HG02970 (cell line): ENCODE data around the gene COBL.

Experiments used
- ATAC-seq: cut with Tn5 transposase; IDR thresholded peaks from one replicate; pipeline ENCODE4 v1.9.1; 2021; ENCODE audit warnings: mild to moderate bottlenecking, moderate library complexity, moderate number of reproducible peaks; ENCODE audit not compliant: unreplicated experiment, low FRiP score

The COBL gene

GRCh38 chr7:51259766-51260165 is 56.8 kb downstream of the COBL start:
- no peak for ATAC-seq

GRCh38 chr7:51256916-51257315 is 59.7 kb downstream of the COBL start:
- no peak for ATAC-seq

DNA sequence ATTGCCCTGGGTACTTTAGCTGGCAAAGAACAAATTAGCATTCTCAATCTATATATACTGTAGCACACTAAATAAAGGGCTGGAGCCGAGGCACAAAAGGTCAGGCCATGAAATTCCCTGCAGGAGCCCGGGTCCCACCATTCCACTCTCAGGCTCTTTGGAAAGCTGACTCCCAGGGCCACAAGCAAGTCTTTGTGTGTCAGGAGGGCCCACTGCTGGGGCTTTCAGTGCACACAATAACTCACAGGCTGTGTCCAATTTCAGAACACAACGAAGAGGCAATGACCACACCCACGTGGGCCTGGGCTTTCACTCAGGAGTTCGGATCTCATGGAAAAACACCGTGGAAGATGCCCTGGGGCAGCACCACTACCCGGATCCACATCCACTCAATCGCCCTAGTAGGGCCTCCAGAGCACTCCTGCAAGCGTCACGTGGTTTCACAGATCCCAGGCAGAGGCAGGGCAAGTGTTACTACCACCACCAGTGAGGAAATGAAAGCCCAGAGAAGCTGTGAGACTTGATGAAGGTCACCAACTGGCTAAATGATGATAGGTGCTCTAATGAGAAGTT is 60.3 kb downstream of the COBL start:
- no peak for ATAC-seq

DNA sequence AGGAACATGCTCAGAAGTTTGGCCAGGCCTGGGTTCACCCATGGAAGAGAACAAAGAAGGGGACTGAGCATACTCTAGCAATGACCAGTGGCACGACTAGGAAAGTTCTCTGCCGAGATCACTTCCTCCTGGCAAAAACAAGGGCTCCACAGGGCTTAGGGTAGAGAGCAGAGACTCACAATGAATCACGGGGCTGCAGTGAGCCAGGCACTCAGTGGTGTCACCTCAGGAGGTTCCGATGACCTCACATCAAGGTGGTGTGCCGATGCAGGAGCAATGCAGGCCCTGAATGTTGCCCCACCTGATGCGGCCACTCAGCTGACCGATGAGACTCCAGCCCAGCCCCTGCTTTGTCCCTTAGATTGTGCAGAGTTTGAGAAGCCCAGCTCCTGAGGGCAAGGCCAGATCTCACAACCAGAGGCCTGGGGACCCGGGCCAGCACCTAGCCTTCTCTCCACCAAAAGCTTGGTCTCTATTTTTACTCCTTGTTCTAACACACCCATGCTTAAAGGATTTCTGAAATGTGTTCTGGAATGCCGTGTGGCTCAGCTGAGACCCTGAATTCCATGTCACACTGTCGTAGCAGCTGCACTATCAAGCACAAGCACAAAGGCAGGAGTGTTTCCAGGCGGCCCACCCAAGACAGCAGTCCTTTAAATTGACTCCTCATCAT is 60.9 kb downstream of the COBL start:
- ATAC-seq, result no peak

- ATAC-seq, result no peak
Measured at GRCh38 chr7:51255036-51255435, 61.6 kb downstream of the COBL start.

GRCh38 chr7:51253157-51253556 is 63.5 kb downstream of the COBL start:
- ATAC-seq, result no peak

- no peak for ATAC-seq
Measured at GRCh38 chr7:51251290-51251689, 65.3 kb downstream of the COBL start.

DNA sequence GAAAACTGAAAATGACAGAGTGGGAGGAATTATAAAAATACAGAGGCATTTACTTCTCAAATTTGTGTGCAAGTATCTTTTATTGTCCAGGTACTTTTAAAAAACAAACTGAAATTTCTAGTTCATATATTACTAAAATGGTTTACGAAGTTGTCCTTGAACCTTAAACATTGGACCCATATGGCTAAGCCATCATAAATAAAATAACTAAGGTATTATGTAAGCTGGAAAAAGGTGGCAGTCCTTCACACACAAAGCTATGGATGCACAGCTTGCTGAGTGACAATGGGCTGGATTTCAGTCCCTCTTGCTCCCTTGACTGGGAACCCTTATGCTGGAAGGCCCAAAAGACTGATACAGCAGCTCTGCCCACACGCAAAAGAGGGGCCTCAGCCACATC is 66.1 kb downstream of the COBL start:
- no peak for ATAC-seq

- no peak for ATAC-seq
Measured at GRCh38 chr7:51249991-51250390, 66.6 kb downstream of the COBL start.

GRCh38 chr7:51249187-51249945 is 67.2 kb downstream of the COBL start:
- no peak for ATAC-seq

- ATAC-seq, result no peak
Measured at GRCh38 chr7:51246258-51247245, 70.1 kb downstream of the COBL start.

- no peak for ATAC-seq
Measured at GRCh38 chr7:51244885-51245284, 71.7 kb downstream of the COBL start.

- ATAC-seq, result no peak
Measured at GRCh38 chr7:51244053-51244452, 72.6 kb downstream of the COBL start.

DNA sequence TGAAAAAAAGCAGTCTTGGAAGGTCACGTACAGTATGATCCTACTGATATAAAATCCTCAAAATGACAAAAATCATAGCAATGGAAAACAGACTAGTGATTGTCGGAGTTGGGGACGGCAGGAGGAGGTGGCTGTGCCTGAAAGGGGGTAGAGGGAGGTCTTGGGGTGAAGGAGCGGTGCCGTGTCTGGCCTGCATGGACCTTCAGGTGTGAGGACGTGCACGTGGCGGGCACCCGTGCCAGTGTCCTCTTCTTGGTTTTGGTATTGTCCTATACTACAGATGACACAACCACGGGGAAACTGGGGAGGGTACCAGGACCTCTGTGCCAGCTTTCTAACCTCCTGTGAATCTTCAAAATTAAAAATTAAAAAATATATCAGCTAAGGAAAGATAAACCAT is 73.0 kb downstream of the COBL start:
- ATAC-seq, result no peak

DNA sequence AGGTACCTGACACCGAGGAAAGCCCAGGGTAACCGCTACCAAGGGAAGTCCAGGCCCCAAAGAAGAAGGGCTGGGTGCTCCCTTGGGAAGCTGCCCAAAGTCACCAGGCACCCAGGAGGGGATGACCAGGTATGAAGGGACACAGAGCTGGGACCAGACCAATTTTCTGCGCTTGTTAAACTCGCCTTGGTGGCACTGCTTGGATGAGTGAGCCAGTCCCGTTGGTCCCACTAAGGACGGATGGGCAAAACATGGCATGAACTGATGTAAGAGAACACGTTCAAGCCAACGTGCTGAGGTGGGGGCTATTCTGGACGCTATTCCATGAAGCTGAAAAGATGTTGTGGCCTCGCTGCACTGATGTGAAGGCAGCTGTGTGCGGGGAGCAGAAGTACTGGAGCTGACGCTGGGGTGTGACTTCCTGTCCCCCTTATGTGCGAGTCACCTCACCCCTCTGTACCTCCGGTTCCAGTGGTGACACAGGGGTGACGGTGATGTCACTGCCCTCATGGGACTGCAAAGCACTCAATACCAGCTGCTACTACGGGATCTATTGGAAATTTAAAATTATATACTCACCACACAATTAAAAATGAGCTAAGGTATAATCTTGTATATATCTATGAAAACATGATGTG is 73.6 kb downstream of the COBL start:
- no peak for ATAC-seq

- ATAC-seq, result no peak
Measured at GRCh38 chr7:51242007-51242691, 74.5 kb downstream of the COBL start.

- ATAC-seq, result no peak
Measured at GRCh38 chr7:51240868-51241267, 75.7 kb downstream of the COBL start.

DNA sequence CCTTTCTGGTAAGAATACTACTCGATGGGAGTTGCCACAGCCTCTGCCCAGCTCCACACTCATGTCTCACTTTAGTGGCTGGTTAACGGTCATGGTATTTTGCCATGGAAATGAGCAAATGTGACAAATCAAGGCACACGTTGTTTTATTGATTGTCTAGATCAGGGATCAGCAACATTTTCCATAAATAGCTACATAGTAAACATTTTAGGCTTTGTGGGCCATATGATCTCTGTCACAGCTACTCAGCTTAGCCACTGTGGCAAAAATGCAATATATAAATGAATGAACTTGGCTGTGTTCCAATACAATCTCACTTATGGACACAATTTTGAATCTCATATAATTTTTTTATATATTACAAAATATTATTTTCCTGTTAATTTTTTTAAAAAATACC is 76.9 kb downstream of the COBL start:
- no peak for ATAC-seq

DNA sequence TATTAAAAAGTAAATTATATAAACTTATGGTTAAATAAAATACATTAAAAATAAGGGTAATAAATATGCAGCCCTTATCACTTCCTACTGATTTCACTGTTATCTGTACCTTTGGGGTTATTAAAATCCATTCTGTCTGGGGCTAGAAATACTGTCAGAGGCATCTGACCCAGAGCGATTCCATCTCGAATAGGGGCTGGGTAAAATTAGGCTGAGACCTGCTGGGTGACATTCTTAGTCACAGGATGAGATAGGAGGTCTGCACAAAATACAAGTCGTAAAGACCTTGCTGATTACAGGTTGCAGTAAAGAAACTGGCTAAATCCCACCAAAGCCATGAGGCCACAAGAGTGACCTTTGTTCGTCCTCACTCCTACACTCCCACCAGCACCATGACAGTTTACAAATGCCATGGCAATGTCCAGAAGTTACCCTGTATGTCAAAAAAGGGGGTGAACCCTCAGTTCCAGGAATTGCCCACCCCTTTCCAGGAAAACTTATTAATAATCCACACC is 77.6 kb downstream of the COBL start:
- no peak for ATAC-seq
